GM10248 (cell line): Measurements from ENCODE around the gene TRAPPC8.

Experiments
- CTCF ChIA-PET: fragments of 300-600 bp; sonication (Branson Sonifier 250); formaldehyde crosslinking; extraction: SDS; loops from one replicate; lab custom pipeline; 2021; ENCODE audit warnings: antibody characterized with exemption; lab: Yijun Ruan, JAX
- POLR2A ChIA-PET: fragments of 350-650 bp; sonication (Branson Sonifier 250); formaldehyde crosslinking; extraction: SDS; loops from one replicate; lab custom pipeline; 2020; ENCODE audit warnings: antibody characterized with exemption; lab: Yijun Ruan, JAX
- DNase-seq: peaks from one replicate; pipeline ENCODE4 v3.0.0; 2012; ENCODE audit errors: extremely low spot score
- TF ChIP-seq, protein P1 (sequence below): IDR thresholded peaks from 2 replicates; pipeline ENCODE4 v1.5.1; 2012; ENCODE audit warnings: mild to moderate bottlenecking, low read depth; ENCODE audit errors: extremely low read depth, missing control alignments, control extremely low read depth

The TRAPPC8 gene

DNA sequence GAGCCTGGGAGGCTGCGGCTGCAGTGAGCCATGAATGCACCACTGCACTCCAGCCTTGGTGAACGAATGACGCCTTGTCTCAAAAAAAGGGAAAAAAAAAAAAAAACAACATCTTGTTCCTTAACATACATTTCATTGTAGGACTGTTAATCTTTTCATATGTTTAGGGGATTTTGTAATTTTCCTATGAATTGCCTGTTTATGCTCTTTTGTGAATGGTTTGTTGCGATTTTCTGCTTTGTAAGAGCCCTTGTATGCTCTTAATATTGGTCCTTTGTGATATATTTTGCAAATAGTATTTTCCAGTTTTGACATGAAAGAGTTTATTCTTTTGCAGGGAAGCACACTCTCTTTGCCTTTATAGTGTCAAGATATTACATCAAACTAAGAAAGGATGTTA, 50.0 kb downstream of the TRAPPC8 start:
- TF ChIP-seq, protein P1, sequence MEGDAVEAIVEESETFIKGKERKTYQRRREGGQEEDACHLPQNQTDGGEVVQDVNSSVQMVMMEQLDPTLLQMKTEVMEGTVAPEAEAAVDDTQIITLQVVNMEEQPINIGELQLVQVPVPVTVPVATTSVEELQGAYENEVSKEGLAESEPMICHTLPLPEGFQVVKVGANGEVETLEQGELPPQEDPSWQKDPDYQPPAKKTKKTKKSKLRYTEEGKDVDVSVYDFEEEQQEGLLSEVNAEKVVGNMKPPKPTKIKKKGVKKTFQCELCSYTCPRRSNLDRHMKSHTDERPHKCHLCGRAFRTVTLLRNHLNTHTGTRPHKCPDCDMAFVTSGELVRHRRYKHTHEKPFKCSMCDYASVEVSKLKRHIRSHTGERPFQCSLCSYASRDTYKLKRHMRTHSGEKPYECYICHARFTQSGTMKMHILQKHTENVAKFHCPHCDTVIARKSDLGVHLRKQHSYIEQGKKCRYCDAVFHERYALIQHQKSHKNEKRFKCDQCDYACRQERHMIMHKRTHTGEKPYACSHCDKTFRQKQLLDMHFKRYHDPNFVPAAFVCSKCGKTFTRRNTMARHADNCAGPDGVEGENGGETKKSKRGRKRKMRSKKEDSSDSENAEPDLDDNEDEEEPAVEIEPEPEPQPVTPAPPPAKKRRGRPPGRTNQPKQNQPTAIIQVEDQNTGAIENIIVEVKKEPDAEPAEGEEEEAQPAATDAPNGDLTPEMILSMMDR: no peak
- POLR2A ChIA-PET: no interaction called here
- DNase-seq: no peak
- CTCF ChIA-PET: interaction anchor here (7.5 kb wide), 1 partner anchor 14 kb away, joined by 62 read pairs; no protein-coding TSS in a partner anchor

- ChIA-PET POLR2A (no interaction called here), CTCF (interaction anchor here (1.0 to 7.5 kb wide), 3 partner anchors 15 to 85 kb away, joined by 3 to 62 read pairs (median 3); no protein-coding TSS in a partner anchor)
- DNase-seq: no peak
- TF ChIP-seq, protein P1: no peak
Measured at GRCh38 chr18:31891566-31891965, 51.4 kb downstream of the TRAPPC8 start.

- no peak for DNase-seq
Measured at GRCh38 chr18:31884020-31884419, 58.9 kb downstream of the TRAPPC8 start.

DNA sequence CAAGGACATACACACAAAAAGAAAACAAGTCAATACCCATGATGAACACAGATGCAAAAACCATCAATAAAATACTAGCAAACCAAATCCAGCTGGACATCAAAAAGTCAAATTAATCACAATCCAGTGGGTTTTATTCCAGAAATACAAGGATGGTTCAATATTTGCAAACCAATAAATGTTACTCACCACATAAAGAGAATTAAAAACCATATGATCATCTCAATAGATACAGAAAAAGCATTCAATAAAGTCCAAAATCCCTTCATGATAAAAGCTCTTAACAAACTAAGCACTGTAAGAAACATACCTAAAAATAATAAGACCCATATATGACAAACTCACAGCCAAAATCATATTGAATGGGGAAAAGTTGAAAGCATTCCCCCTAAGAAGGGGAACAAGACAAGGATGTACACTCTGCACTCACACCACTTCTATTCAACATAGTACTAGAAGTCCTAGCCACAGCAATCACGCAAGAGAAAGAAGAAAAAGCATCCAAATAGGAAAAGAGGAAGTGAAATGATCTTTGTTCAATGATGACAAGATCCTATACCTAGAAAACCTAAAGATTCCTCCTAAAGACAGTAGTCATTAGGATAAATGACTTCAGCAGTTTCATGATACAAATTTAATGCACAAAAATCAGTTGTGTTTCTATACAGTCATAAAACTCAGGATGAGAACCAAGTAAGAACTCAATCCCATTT, 62.6 kb downstream of the TRAPPC8 start:
- POLR2A ChIA-PET: no interaction called here
- TF ChIP-seq, protein P1: no peak
- CTCF ChIA-PET: no interaction called here
- no peak for DNase-seq

More at GRCh38 chr18:31884020-31884419, 58.9 kb downstream of the TRAPPC8 start:
- POLR2A ChIA-PET: no interaction called here
- CTCF ChIA-PET: no interaction called here
- TF ChIP-seq, protein P1: no peak

GRCh38 chr18:31878358-31878757, 64.6 kb downstream of the TRAPPC8 start:
- no peak for DNase-seq
- TF ChIP-seq, protein P1: no peak
- POLR2A ChIA-PET: no interaction called here
- CTCF ChIA-PET: interaction anchor here (0.9 kb wide), 1 partner anchor 12 kb away, joined by 3 read pairs; no protein-coding TSS in a partner anchor

- POLR2A ChIA-PET: no interaction called here
- CTCF ChIA-PET: interaction anchor here (0.9 kb wide), 1 partner anchor 12 kb away, joined by 3 read pairs; no protein-coding TSS in a partner anchor
- DNase-seq: no peak
- TF ChIP-seq, protein P1: no peak
Measured at GRCh38 chr18:31877900-31878299, 65.0 kb downstream of the TRAPPC8 start.
